Ishikawa (cell line): ENCODE measurements around the gene SLC13A4.
A peak's percentile ranks its signal among the peaks of the same experiment; 100 is the strongest.

ENCODE experiments used
- CEBPB ChIP-seq: IDR thresholded peaks from 2 replicates; pipeline ENCODE4 v1.6.1; 2012
- CREB1 ChIP-seq: IDR thresholded peaks from 2 replicates; pipeline ENCODE4 v1.6.1; 2012; ENCODE audit warnings: low read depth
- EGR1 ChIP-seq: IDR thresholded peaks from 2 replicates; pipeline ENCODE4 v1.6.1; 2012
- EP300 ChIP-seq: IDR thresholded peaks from 2 replicates; pipeline ENCODE4 v1.6.1; 2012; ENCODE audit warnings: borderline replicate concordance
- FOXM1 ChIP-seq: IDR thresholded peaks from 2 replicates; pipeline ENCODE4 v1.6.1; 2012; ENCODE audit warnings: low read depth, borderline replicate concordance
- MAX ChIP-seq: IDR thresholded peaks from 2 replicates; pipeline ENCODE4 v1.6.1; 2012
- NFIC ChIP-seq: IDR thresholded peaks from 2 replicates; pipeline ENCODE4 v1.6.1; 2012
- RAD21 ChIP-seq: IDR thresholded peaks from 2 replicates; pipeline ENCODE4 v1.6.1; 2012; ENCODE audit warnings: low read depth
- TAF1 ChIP-seq: IDR thresholded peaks from 2 replicates; pipeline ENCODE4 v1.6.1; 2012; ENCODE audit warnings: low read depth, mild to moderate bottlenecking
- TCF12 ChIP-seq: IDR thresholded peaks from 2 replicates; pipeline ENCODE4 v1.6.1; 2012; ENCODE audit warnings: low read depth
- TEAD4 ChIP-seq: IDR thresholded peaks from 2 replicates; pipeline ENCODE4 v1.6.1; 2012
- USF1 ChIP-seq: IDR thresholded peaks from 2 replicates; pipeline ENCODE4 v1.6.1; 2012
- YY1 ChIP-seq: IDR thresholded peaks from 2 replicates; pipeline ENCODE4 v1.6.1; 2012; ENCODE audit warnings: low read depth
- ZBTB7A ChIP-seq: IDR thresholded peaks from 2 replicates; pipeline ENCODE4 v1.6.1; 2012; ENCODE audit warnings: low read depth
- TF ChIP-seq, protein P1 (sequence below): IDR thresholded peaks from 2 replicates; pipeline ENCODE4 v1.6.1; 2012; ENCODE audit warnings: low read depth, mild to moderate bottlenecking

The SLC13A4 gene

DNA sequence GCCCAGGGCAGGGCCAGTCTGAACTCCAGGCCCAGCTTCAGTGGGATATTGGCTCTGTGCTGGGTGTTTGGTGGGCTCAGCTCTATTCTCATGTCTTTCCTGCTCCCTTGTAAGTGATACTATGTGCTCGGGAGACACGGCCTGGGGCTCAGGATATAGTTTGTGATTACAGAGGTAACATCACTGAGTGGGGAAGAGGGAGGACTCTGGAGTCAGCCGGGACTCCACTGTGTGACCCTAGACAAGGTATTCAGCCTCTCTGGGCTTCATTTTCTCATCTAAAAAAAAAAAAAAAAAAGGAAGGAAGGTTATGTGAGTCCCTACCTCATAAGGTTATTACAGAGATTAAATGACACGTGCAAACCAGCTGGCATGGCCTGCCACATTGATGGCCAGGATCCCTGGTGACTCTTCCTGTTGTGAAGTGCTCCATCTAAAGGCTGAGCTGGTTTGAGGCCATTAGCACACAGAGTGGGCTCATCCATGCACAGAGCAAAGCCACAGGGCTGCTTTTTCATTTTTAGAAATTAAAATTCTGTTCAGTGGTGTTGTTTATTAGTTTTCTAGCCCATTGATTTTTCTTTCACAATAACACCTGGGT is 15.7 kb downstream of the SLC13A4 start:
- TF ChIP-seq CEBPB, result no peak
- TF ChIP-seq TAF1, result no peak
- no peak for TF ChIP-seq ZBTB7A
- no peak for TF ChIP-seq EGR1
- no peak for TF ChIP-seq TEAD4
- TF ChIP-seq RAD21, result no peak
- TF ChIP-seq NFIC, result no peak
- no peak for TF ChIP-seq FOXM1

DNA sequence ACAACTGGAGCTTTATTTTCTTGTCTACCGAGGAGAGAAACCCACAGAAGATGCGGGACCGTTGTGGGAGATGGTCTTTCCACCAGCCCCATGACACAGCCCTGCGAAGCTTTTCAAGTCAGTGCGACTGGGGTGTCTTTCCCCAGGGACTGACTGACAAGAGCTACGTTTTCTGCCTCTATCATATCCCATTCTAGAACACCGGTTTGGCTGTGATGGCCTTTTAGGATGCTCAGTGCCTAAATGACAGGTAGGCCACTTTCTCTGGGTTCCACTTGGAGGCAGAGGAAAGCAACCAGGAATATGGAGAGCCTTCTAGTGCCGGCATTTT is 16.9 kb downstream of the SLC13A4 start:
- no peak for TF ChIP-seq YY1
- no peak for TF ChIP-seq ZBTB7A
- no peak for TF ChIP-seq NFIC
- TF ChIP-seq, protein P1, sequence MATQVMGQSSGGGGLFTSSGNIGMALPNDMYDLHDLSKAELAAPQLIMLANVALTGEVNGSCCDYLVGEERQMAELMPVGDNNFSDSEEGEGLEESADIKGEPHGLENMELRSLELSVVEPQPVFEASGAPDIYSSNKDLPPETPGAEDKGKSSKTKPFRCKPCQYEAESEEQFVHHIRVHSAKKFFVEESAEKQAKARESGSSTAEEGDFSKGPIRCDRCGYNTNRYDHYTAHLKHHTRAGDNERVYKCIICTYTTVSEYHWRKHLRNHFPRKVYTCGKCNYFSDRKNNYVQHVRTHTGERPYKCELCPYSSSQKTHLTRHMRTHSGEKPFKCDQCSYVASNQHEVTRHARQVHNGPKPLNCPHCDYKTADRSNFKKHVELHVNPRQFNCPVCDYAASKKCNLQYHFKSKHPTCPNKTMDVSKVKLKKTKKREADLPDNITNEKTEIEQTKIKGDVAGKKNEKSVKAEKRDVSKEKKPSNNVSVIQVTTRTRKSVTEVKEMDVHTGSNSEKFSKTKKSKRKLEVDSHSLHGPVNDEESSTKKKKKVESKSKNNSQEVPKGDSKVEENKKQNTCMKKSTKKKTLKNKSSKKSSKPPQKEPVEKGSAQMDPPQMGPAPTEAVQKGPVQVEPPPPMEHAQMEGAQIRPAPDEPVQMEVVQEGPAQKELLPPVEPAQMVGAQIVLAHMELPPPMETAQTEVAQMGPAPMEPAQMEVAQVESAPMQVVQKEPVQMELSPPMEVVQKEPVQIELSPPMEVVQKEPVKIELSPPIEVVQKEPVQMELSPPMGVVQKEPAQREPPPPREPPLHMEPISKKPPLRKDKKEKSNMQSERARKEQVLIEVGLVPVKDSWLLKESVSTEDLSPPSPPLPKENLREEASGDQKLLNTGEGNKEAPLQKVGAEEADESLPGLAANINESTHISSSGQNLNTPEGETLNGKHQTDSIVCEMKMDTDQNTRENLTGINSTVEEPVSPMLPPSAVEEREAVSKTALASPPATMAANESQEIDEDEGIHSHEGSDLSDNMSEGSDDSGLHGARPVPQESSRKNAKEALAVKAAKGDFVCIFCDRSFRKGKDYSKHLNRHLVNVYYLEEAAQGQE, result no peak
- no peak for TF ChIP-seq EGR1
- no peak for TF ChIP-seq RAD21
- TF ChIP-seq TCF12, result no peak
- no peak for TF ChIP-seq EP300
- TF ChIP-seq TEAD4, result no peak
- no peak for TF ChIP-seq MAX
- TF ChIP-seq USF1, result no peak
- TF ChIP-seq CEBPB, result no peak
- TF ChIP-seq TAF1, result no peak
- TF ChIP-seq FOXM1, result no peak
- TF ChIP-seq CREB1, result no peak

DNA sequence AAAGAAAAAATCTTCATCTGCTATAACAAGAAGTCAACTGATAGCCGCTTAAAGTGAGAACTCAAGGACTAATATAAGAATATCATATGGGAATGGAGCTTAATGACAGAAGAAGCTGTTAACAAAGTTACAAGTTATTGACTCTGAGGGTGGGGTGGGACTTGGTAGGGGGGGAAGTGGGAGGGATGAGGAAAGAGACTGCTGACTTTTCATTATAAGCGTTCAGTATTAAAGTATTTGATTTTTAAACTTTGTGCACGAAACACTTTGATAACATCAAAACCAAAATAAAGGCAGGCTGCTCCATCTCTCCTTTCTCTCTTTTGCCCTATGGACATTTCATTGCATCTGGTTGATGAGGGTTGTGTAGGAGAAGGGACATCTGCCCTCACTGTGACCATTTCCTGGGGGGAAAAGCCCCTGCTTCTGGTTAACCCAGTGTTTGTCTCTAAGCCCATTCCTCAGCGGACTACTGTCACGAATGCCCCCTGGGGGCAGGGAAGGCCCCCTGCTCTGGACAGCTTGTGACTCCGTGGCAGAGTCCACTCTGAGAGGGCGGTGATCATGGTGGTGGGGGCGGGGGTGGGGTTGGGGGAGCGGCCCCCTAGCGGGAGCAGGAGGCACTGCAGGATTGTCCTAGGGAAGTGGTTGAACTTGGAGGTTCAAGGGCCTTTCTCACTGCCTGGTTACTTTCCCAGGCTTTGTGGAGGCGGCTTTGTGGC is 17.4 kb downstream of the SLC13A4 start:
- 0 out of 2 replicates have a peak, but pooled peaks have one; percentile 5 for TF ChIP-seq RAD21
- no peak for TF ChIP-seq YY1
- TF ChIP-seq FOXM1, result no peak

DNA sequence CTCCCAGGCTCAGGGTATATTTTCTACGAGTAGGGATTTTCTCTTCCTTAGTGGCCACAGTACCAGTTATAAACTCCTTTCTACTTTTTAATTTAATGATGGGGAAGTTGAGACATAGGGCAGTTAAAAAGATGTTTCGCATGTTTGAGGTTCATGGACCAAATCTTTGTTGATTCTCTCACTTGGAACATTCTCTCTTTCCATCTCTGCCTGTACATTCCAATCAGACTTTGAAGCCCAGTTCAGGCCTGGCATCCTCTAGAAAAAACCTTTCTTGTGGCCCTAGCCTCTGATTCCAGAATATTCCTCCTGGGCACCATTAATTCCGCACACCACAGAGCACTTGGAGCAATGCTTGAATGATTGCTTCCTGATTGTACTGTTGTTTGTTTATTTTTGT is 18.5 kb downstream of the SLC13A4 start:
- no peak for TF ChIP-seq FOXM1
- no peak for TF ChIP-seq YY1
- TF ChIP-seq TCF12, result no peak
- TF ChIP-seq MAX, result no peak
- no peak for TF ChIP-seq EGR1
- TF ChIP-seq USF1, result no peak
- no peak for TF ChIP-seq TEAD4
- no peak for TF ChIP-seq EP300
- TF ChIP-seq TAF1, result no peak
- TF ChIP-seq CEBPB, result no peak
- no peak for TF ChIP-seq NFIC
- TF ChIP-seq CREB1, result no peak

DNA sequence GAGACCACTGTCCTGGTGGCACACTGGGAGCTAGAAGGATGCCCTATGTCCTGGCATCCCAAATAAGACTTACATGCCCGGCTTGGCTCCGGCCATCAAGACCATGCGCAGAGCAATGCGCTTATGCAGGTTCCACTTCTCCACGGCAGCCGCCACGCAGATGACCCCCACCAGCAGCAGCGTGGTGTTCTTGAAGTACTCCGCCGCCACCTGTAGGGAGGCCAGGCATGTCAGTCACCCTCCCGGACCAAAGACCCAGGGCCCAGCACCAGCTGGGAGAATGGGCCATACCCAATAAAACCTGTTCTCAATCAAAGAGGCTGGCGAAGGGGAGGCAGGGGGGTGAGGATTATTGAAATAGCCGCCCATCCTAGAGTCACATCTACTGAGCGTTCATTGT is 19.9 kb downstream of the SLC13A4 start:
- TF ChIP-seq RAD21 (no peak), EP300 (no peak), TAF1 (no peak), NFIC (no peak), USF1 (no peak)

DNA sequence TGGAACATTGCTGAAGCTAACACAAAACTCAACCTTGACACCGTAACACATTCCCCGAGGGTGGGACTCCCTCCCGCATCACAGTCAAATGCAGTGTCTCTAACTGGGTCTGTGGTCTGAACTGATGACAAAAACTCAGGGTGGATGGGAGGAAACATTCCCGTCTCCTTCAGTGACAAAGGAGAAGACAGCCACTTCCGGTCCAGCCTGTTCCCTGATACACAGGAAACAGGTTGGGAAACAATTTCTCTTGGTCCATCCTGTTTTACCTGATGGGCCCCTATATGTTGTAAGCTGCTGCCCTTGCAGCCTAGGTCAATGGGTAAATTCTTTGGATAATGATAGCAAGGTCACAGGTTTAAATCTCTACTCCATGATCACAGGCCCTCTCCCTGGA is 20.4 kb downstream of the SLC13A4 start:
- no peak for TF ChIP-seq RAD21
- TF ChIP-seq, protein P1, result no peak
- no peak for TF ChIP-seq YY1
- TF ChIP-seq EP300, result no peak
- TF ChIP-seq TAF1, result no peak
- TF ChIP-seq CREB1, result no peak
- no peak for TF ChIP-seq MAX
- TF ChIP-seq NFIC, result no peak
- no peak for TF ChIP-seq FOXM1
- no peak for TF ChIP-seq CEBPB
- no peak for TF ChIP-seq ZBTB7A
- no peak for TF ChIP-seq TEAD4
- no peak for TF ChIP-seq TCF12
- no peak for TF ChIP-seq USF1
